Spleen (tissue), 7 donors: ENCODE data around the gene CEP55.

Experiments used
- POLR2A ChIP-seq, 3 donors: fragments of 450-650 bp; IDR thresholded peaks; one replicate each; pipeline ENCODE4 v1.5.1; 2017; ENCODE audit warnings: antibody characterized with exemption in 3 of 3, mild to moderate bottlenecking in 1 of 3
- TF ChIP-seq, protein P1 (sequence below), 11 experiments: fragments of 200-600 bp in 7 of 11; fragments of 450-650 bp in 4 of 11; sonication (generic) in 4 of 11; IDR thresholded peaks in 8 of 11; conservative IDR thresholded peaks in 3 of 11; 1 replicate in 7 of 11; 2 replicates in 4 of 11; pipeline versions ENCODE4 v1.4.0 to v1.8.0; 2016 to 2021; ENCODE audit warnings: antibody characterized with exemption in 11 of 11, inconsistent platforms in 4 of 11, mild to moderate bottlenecking in 1 of 11
- donor health status: DM: no; HTN: no; CAD: no; lungs with moderate emphysema.
- donor health status: DM: no; HTN: no; CAD: no.
- donor health status: DM: no; HTN: no; CAD: no.

DNA sequence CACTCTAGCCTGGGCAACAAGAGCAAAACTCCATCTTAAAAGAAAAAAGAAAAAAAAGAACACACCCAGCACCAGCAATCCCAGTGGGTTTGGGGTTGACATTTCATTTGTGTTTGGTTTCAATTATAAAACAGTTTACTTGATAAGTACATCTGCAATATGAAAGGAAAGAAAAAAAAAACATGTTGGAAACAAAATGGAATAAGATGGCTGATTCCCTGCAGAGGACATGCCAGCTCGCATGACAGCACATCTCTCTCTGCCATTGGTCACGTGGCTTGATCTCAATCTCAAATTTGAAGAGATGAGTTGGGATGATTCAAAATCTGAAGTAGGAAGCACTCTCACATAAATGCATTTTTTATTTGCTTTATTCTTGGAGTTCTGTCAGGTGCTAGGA, 42.3 kb upstream of the CEP55 start:
- TF ChIP-seq, protein P1, sequence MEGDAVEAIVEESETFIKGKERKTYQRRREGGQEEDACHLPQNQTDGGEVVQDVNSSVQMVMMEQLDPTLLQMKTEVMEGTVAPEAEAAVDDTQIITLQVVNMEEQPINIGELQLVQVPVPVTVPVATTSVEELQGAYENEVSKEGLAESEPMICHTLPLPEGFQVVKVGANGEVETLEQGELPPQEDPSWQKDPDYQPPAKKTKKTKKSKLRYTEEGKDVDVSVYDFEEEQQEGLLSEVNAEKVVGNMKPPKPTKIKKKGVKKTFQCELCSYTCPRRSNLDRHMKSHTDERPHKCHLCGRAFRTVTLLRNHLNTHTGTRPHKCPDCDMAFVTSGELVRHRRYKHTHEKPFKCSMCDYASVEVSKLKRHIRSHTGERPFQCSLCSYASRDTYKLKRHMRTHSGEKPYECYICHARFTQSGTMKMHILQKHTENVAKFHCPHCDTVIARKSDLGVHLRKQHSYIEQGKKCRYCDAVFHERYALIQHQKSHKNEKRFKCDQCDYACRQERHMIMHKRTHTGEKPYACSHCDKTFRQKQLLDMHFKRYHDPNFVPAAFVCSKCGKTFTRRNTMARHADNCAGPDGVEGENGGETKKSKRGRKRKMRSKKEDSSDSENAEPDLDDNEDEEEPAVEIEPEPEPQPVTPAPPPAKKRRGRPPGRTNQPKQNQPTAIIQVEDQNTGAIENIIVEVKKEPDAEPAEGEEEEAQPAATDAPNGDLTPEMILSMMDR (IDR thresholded peaks at IDR 0.05 in 8 of 11, conservative IDR thresholded peaks at IDR 0.05 in 3 of 11) = no peak
- no peak for TF ChIP-seq POLR2A (IDR thresholded peaks at IDR 0.05)
